NCI-H2107 treated with DMSO at 0.1 percent for 48 hours (cell line): ENCODE measurements around the gene GBP1.
"Not testable (repeated sequence)": the region's sequence is repeated elsewhere in the genome, so short reads cannot be mapped to it uniquely, and the experiment has no call there.

Experiments used
- DNase-seq: peaks from one replicate; lab custom pipeline; 2025; ENCODE audit not compliant: unreplicated experiment; lab: John Stamatoyannopoulos, UW

The GBP1 gene

GRCh38 chr1:89018318-89018717, 46.7 kb downstream of the GBP1 start:
- not testable (repeated sequence) for DNase-seq

- DNase-seq, result no peak
These were observed 56.5 kb downstream of the GBP1 start for GRCh38 chr1:89008511-89008910.

- DNase-seq, result no peak
These were observed 59.5 kb downstream of the GBP1 start for GRCh38 chr1:89005286-89006151.
